T1000 (cell line): Measurements from ENCODE around the gene HMGCLL1.

Experiments used
- DNase-seq: peaks from one replicate; lab custom pipeline; 2025; ENCODE audit warnings: mixed read lengths; lab: John Stamatoyannopoulos, UW

Gene HMGCLL1

GRCh38 chr6:55531496-55531895, 47.5 kb downstream of the HMGCLL1 start:
- no peak for DNase-seq

GRCh38 chr6:55530931-55531330, 48.1 kb downstream of the HMGCLL1 start:
- no peak for DNase-seq

- DNase-seq: no peak
These were observed 50.4 kb downstream of the HMGCLL1 start for GRCh38 chr6:55528624-55529023.

- no peak for DNase-seq
These were observed 54.6 kb downstream of the HMGCLL1 start for GRCh38 chr6:55524441-55524840.

GRCh38 chr6:55518529-55519060, 60.4 kb downstream of the HMGCLL1 start:
- no peak for DNase-seq

GRCh38 chr6:55516736-55517135, 62.3 kb downstream of the HMGCLL1 start:
- no peak for DNase-seq

GRCh38 chr6:55512904-55513303, 66.1 kb downstream of the HMGCLL1 start:
- no peak for DNase-seq

GRCh38 chr6:55511122-55511800, 67.7 kb downstream of the HMGCLL1 start:
- DNase-seq: no peak

- DNase-seq: no peak
These were observed 79.4 kb downstream of the HMGCLL1 start for GRCh38 chr6:55499591-55499990.

GRCh38 chr6:55497694-55498093, 81.3 kb downstream of the HMGCLL1 start:
- DNase-seq: no peak

- DNase-seq: no peak
These were observed 82.8 kb downstream of the HMGCLL1 start for GRCh38 chr6:55496201-55496600.

- DNase-seq: no peak
These were observed 83.7 kb downstream of the HMGCLL1 start for GRCh38 chr6:55495277-55495676.

- DNase-seq: no peak
These were observed 84.6 kb downstream of the HMGCLL1 start for GRCh38 chr6:55494411-55494810.

- DNase-seq: no peak
These were observed 86.7 kb downstream of the HMGCLL1 start for GRCh38 chr6:55492259-55492658.

GRCh38 chr6:55490871-55491270, 88.1 kb downstream of the HMGCLL1 start:
- no peak for DNase-seq

GRCh38 chr6:55474382-55474781, 104.6 kb downstream of the HMGCLL1 start:
- DNase-seq: no peak

GRCh38 chr6:55473722-55474121, 105.3 kb downstream of the HMGCLL1 start:
- no peak for DNase-seq

GRCh38 chr6:55469951-55470366, 109.0 kb downstream of the HMGCLL1 start:
- DNase-seq: no peak

GRCh38 chr6:55456016-55456415, 123.0 kb downstream of the HMGCLL1 start:
- DNase-seq: no peak

GRCh38 chr6:55450005-55450404, 129.0 kb downstream of the HMGCLL1 start:
- DNase-seq: no peak

- DNase-seq: no peak
These were observed 129.8 kb downstream of the HMGCLL1 start for GRCh38 chr6:55449225-55449624.

GRCh38 chr6:55448451-55448850, 130.5 kb downstream of the HMGCLL1 start:
- DNase-seq: no peak

GRCh38 chr6:55447891-55448290, 131.1 kb downstream of the HMGCLL1 start:
- no peak for DNase-seq

- DNase-seq: no peak
These were observed 133.3 kb downstream of the HMGCLL1 start for GRCh38 chr6:55445648-55446204.
